ENCODE measurements around the gene TANK.

GRCh38 chr2:161207941-161208340 is 47.7 kb downstream of the TANK start:
- TF ChIP-seq CTCF (IDR thresholded peaks at IDR 0.05) (no peak), EP300 (IDR thresholded peaks at IDR 0.05) (no peak), POLR2A (IDR thresholded peaks at IDR 0.05; ENCODE audit: low read depth) (no peak), POLR2AphosphoS5 (IDR thresholded peaks at IDR 0.05) (no peak)

Measured in esophagus muscularis mucosa (tissue), 4 donors.